HepG2 (cell line): ENCODE data around the gene RAP1GAP2. TPM values are rescaled to one million over a fixed set of nuclear protein-coding genes. Genes with fewer than 3 reads are reported as not detected.

Source experiments
- GLMP ChIP-seq: sonication (generic); formaldehyde crosslinking; IDR thresholded peaks from 2 replicates; pipeline ENCODE4 v1.9.0; 2021; ENCODE audit warnings: missing genetic modification reagents, mild to moderate bottlenecking, borderline replicate concordance
- KLF13 ChIP-seq: sonication (generic); formaldehyde crosslinking; IDR thresholded peaks from 2 replicates; pipeline ENCODE4 v1.4.0; 2020; ENCODE audit warnings: mild to moderate bottlenecking, missing genetic modification reagents
- NAIF1 ChIP-seq: sonication (generic); formaldehyde crosslinking; IDR thresholded peaks from 2 replicates; pipeline ENCODE4 v1.5.0; 2020; ENCODE audit warnings: mild to moderate bottlenecking, missing genetic modification reagents, borderline replicate concordance
- NR1H2 ChIP-seq: sonication (generic); formaldehyde crosslinking; IDR thresholded peaks from 2 replicates; pipeline ENCODE4 v1.8.1; 2022; ENCODE audit warnings: low read depth, missing genetic modification reagents, borderline replicate concordance
- PBX3 ChIP-seq: sonication (generic); formaldehyde crosslinking; IDR thresholded peaks from 2 replicates; pipeline ENCODE4 v1.8.1; 2023; ENCODE audit warnings: missing genetic modification reagents, inconsistent platforms, borderline replicate concordance
- POLR2G ChIP-seq: fragments of 200-400 bp; formaldehyde crosslinking; IDR thresholded peaks from 2 replicates; pipeline ENCODE4 v1.6.1; 2018; ENCODE audit warnings: mild to moderate bottlenecking, low read depth, low read length, moderate library complexity
- SMAD9 ChIP-seq: sonication (generic); formaldehyde crosslinking; IDR thresholded peaks from 2 replicates; pipeline ENCODE4 v1.5.1; 2020; ENCODE audit warnings: mild to moderate bottlenecking, missing genetic modification reagents
- SRSF9 ChIP-seq: fragments of 200-400 bp; formaldehyde crosslinking; IDR thresholded peaks from 2 replicates; pipeline ENCODE4 v1.6.1; 2018; ENCODE audit warnings: borderline replicate concordance, mild to moderate bottlenecking, low read depth, low read length; ENCODE audit not compliant: insufficient read depth, poor library complexity, severe bottlenecking
- TRIM24 ChIP-seq: sonication (generic); formaldehyde crosslinking; IDR thresholded peaks from 2 replicates; pipeline ENCODE4 v1.8.0; 2022; ENCODE audit warnings: mild to moderate bottlenecking, missing genetic modification reagents
- ZNF354B ChIP-seq: sonication (generic); formaldehyde crosslinking; IDR thresholded peaks from 2 replicates; pipeline ENCODE4 v1.8.0; 2022; ENCODE audit warnings: mild to moderate bottlenecking, missing genetic modification reagents
- ZNF430 ChIP-seq: sonication (generic); formaldehyde crosslinking; IDR thresholded peaks from 2 replicates; pipeline ENCODE4 v1.9.0; 2021; ENCODE audit warnings: mild to moderate bottlenecking, missing genetic modification reagents
- ZSCAN5A ChIP-seq: sonication (generic); formaldehyde crosslinking; IDR thresholded peaks from 2 replicates; pipeline ENCODE4 v1.8.0; 2022; ENCODE audit warnings: mild to moderate bottlenecking, missing genetic modification reagents, borderline replicate concordance
- polyA plus RNA-seq, 8 experiments: library from polyadenylated mRNA; depleted of rRNA in 3 of 8; stranded (reverse) in 7 of 8; unstranded in 1 of 8; fragments of >200 nt; fragmentation: Illumina TruSeq in 4 of 8; extraction: Trizol in 4 of 8; gene quantifications; 2 replicates each; pipeline versions ENCODE4 v1.2.1 to v1.2.3, GENCODE V29; 2011 to 2016; ENCODE audit warnings: low read depth in 4 of 8, missing spikeins in 1 of 8, mixed read lengths in 1 of 8; ENCODE audit not compliant: insufficient read depth in 1 of 8
- total RNA-seq, 5 experiments: library from RNA; depleted of rRNA; stranded (reverse); fragments of >200 nt; fragmentation: Illumina TruSeq; extraction: Trizol; gene quantifications; 2 replicates each; pipeline ENCODE4 v1.2.3, GENCODE V29; 2016; ENCODE audit warnings: low read depth in 1 of 5
- TF ChIP-seq, protein P1 (sequence below): sonication (generic); formaldehyde crosslinking; IDR thresholded peaks from 2 replicates; pipeline ENCODE4 v1.5.0; 2020; ENCODE audit warnings: mild to moderate bottlenecking, missing genetic modification reagents, moderate library complexity
- TF ChIP-seq, protein P2 (sequence below): sonication (generic); formaldehyde crosslinking; IDR thresholded peaks from 2 replicates; pipeline ENCODE4 v1.4.0; 2020; ENCODE audit warnings: mild to moderate bottlenecking, missing genetic modification reagents

Gene RAP1GAP2
- total and polyA plus RNA-seq, 2 of the 13 experiments (the other 11 are each of a cell fraction or from before 2014, with no cell fraction given): 10.9 to 12.0 TPM

- TF ChIP-seq POLR2G: no peak
- peak; percentile 50; the same call in 1 of the 2 replicates for TF ChIP-seq ZSCAN5A (CRISPR knock-in tag)
- TF ChIP-seq TRIM24 (CRISPR knock-in tag): no peak
- TF ChIP-seq ZNF430 (CRISPR knock-in tag): peak; percentile 98
- TF ChIP-seq PBX3 (CRISPR knock-in tag): peak; percentile 98
- TF ChIP-seq, protein P1, sequence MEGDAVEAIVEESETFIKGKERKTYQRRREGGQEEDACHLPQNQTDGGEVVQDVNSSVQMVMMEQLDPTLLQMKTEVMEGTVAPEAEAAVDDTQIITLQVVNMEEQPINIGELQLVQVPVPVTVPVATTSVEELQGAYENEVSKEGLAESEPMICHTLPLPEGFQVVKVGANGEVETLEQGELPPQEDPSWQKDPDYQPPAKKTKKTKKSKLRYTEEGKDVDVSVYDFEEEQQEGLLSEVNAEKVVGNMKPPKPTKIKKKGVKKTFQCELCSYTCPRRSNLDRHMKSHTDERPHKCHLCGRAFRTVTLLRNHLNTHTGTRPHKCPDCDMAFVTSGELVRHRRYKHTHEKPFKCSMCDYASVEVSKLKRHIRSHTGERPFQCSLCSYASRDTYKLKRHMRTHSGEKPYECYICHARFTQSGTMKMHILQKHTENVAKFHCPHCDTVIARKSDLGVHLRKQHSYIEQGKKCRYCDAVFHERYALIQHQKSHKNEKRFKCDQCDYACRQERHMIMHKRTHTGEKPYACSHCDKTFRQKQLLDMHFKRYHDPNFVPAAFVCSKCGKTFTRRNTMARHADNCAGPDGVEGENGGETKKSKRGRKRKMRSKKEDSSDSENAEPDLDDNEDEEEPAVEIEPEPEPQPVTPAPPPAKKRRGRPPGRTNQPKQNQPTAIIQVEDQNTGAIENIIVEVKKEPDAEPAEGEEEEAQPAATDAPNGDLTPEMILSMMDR (CRISPR knock-in tag): peak; percentile 22; the same call in 1 of the 2 replicates
- TF ChIP-seq NR1H2 (CRISPR knock-in tag): peak; percentile 91
- TF ChIP-seq GLMP: peak; percentile 94; the same call in 1 of the 2 replicates
- TF ChIP-seq SMAD9 (CRISPR knock-in tag): peak; percentile 95
- peak; percentile 65; the same call in 1 of the 2 replicates for TF ChIP-seq NAIF1 (CRISPR knock-in tag)
- TF ChIP-seq ZNF354B (CRISPR knock-in tag): no peak
- TF ChIP-seq, protein P2, sequence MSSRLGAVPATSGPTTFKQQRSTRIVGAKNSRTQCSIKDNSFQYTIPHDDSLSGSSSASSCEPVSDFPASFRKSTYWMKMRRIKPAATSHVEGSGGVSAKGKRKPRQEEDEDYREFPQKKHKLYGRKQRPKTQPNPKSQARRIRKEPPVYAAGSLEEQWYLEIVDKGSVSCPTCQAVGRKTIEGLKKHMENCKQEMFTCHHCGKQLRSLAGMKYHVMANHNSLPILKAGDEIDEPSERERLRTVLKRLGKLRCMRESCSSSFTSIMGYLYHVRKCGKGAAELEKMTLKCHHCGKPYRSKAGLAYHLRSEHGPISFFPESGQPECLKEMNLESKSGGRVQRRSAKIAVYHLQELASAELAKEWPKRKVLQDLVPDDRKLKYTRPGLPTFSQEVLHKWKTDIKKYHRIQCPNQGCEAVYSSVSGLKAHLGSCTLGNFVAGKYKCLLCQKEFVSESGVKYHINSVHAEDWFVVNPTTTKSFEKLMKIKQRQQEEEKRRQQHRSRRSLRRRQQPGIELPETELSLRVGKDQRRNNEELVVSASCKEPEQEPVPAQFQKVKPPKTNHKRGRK (CRISPR knock-in tag): no peak
- no peak for TF ChIP-seq SRSF9
- TF ChIP-seq KLF13 (CRISPR knock-in tag): no peak
Measured at GRCh38 chr17:2749784-2750181, 46.5 kb upstream of the RAP1GAP2 start (continued).
